SKM-1 treated with dmso at 0.1 percent for 144 hours (cell line): Measurements from ENCODE around the gene ARHGAP4.
A peak's percentile ranks its signal among the peaks of the same experiment; 100 is the strongest.

ENCODE experiments used
- DNase-seq: peaks from one replicate; lab custom pipeline; 2025; ENCODE audit not compliant: unreplicated experiment; lab: John Stamatoyannopoulos, UW

ARHGAP4 gene

DNA sequence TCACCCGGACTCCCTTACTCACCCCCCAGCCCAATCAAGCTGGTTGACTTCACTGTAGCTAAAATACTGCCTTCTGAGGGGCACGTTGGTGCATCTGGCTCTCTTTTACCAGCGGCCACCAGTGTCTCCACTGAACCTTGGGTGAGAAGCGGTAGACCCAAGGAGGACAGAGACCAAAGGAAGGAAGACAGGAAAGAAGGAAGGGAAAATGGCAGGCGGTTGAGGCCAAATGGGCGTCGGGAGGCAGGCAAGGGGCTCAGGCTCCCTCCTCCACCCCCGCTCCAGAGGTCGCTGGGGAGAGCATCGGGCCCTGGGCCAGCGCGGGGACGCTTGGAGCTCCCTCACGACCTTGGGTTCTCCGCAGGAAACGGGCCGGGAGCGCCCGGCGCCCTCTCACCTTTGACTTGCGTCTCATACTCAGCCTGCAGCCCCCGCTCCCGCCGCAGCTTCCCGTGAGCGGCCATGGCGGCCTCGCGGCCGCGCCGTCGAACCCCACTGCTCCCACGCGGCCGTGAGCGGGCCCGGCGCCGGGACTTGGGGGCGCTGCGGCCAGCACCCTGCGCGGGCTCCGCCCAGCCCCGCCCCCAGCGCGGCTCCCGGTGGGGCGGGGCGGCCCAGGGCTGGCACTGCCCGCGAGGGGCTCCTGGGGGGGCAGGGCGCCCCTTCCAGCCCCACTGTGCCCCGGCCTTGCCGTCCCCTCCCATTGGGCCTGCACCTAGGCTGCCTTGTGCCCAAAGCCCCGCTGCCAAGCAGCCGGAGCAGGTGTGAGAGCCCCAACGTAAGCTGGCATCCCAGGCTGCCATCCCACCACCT, at the start of gene ARHGAP4:
Gene ARHGAP4 (minus strand): TSS at position 526 of the 813 bp plus-strand sequence. CDS start 62 bp downstream, at position 464.
- no peak for DNase-seq

DNA sequence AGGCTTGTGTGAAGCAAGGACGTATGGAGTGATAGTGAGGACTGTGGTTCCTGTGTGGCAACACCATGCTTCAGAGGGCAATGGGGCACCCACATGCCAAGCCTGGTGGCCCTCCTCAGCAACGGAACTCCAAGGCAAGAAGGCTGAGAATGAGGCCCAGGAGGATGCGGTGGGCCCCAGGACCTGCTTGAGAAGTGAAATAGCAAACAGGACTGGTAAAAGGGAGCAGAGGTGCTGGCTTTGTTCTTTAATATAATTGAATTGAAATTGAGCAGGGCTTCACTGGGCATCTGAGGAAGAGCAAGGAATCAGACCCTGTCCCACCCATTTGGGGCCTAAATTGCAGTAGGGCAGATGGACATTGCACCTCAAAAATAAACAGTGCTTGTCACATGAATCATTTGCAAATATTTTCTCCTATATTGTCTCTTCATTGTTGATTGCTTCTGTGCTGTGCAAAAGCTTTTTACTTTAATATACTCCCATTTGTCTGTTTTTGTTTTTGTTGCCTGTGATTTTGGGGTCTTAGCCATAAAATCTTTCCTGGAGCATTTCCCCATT, 48.7 kb upstream of the ARHGAP4 start:
- no peak for DNase-seq

DNA sequence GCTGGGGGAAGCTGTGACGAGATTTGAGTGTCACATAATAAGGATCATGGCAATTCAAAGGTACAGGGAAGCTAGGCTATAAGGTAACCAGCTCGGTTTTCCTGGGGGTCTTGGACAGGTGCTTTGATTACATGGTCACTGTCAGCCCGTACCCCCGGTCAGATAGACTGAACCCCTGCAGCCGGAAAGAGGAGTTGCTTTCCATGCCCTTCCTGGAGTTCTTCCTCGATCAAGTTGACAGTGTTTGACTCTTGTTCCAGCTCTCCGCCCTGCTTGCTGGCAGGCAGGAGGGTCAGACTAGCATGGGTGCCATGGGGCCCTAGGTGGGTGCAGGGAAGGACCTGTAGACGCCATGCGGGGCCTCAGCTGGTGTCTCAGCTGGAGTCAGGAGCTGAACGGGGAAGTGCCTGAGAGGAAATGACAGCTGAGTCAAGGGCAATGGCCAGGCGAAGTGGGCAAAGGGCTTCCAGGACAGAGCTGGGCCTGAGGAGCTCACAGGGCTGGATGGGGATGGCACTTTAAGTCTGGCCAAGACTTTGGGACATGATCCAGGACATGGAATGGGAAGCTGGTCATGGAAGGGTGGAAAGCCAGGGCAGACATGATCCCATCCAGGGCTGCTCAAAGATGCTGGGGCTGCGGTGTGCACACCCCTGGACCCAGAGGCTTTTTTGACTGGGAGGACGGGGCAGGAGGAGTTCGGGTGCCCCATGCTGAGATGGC, 48.1 kb upstream of the ARHGAP4 start:
- DNase-seq, result no peak

DNA sequence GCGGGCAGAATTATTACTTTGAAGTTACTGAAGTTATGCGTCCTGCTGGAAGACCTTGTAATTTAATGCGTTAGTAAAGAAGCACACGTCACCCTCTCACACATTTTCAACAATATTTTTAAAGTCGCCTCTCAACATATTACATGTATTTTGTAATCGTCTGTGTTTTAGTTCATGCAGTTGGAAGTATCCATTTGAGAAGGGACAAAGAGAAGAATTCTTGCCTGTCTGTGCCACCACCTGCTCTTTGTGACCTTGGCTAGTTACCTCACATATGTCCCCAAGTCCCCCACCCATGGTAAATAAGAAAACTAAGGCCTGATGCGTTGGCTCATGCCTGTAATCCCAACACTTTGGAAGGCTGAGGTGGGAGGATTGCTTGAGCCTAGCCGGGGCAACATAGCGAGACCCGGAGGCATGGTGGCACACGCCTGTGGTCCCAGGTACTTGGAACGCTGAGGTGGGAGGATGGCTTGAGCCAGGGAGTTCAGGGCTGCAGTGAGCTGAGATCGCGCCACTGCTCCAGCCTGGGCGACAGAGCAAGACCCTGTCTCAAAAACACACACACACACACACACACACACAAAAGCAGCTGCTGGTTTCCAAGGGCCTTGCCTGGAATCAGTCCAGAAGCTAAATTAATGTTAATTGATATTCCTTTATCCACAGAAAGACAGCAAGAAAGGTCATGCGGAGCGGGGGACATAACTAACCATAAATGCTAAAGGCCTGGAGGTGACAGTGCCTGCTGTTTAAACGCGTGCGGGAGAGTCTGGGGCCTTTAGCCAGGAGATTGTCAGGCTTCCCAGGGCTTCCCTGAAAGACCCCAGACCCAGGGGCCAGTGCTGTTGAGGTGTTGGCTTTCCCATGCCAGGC, 47.3 kb upstream of the ARHGAP4 start:
- no peak for DNase-seq

DNA sequence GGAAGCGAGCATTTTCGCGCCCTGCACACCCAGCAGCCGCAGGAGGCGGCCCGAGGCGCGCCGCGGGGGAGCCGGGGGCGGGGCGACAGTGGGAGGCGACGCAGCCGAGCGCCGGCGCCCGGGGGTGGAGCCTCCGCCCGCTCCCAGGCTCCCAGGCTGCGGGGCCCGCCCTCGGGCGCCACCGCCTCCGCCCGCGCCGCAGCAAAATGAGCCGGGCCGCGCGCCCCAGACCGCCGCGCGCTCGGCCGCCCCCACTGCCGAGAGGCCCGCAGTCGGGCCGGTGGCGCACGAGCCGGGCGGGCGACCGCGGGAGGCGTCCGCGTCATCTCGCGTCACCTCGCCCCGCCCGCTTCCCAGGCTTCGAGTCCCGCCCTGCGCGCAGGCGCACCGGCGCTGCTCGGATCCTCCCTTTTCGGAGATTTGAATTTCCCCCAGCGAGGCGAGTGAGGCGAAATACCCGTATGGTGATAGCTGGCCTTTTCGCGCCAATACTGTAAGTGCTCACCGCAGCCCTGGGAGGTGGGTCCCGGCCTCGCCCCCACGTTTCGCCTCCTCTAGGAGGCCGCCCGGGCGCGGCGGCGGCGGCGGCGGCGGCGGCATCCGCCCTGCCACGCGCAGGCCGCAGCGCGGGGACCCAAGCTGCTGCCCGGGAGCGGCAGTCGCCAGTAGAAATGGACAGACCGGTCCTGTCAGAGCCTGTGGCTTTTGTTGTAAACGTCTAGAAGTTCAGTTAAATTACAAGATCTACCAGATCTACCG, 46.5 kb upstream of the ARHGAP4 start, which contains the start of gene TMEM187:
Gene TMEM187 (plus strand): TSS at position 387 of the 759 bp plus-strand sequence. CDS start 9,309 bp downstream, outside the sequence.
- peak; percentile 73 for DNase-seq

DNA sequence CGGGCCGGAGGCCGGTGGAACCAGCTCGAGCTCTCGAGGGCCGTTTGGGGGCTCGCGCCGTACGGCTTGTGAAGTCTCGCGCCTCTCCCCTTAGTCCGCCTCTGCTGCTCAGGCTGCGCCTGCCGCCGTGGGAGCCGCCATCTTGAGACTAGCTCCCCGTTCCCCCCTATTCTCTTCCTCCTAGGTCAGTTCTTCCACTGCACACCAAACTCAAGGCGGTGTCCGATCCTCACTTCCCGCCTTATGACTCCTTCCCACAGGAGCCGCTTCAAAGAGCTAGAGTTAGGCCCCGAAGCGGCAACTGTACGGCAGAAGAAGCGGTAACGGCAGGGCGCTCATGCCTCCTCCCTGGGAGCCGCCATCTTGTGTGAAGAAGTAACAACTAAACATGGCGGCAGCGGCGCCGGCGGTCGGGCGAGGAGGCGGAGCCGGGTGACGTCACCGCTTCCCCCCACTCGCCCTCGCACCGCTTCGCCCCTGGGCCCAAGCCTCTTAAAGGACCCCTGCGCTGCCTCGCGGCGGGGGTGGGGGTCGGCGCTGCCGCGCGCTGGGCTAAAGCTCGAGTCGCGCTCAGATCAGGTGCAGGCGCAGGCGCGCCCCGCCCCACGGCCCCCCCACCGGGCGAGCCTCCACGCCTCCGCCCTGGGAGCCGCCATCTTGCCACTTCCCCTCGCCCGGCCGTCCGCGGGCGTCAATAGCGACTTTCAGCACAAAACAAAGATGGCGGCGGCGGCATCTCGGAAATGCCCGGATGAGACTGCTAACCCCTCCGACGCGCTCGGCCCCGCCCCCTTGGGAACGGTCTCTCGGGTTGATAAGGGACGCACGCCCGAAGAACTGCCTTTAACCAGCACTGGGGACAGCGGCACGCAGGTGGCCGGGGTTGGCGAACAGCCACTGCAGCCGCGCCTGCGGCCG, 45.6 kb upstream of the ARHGAP4 start, which contains the start of gene HCFC1:
Gene HCFC1 (minus strand): TSS at position 369 of the 918 bp plus-strand sequence. CDS start 978 bp downstream, outside the sequence.
- DNase-seq, result peak; percentile 51

DNA sequence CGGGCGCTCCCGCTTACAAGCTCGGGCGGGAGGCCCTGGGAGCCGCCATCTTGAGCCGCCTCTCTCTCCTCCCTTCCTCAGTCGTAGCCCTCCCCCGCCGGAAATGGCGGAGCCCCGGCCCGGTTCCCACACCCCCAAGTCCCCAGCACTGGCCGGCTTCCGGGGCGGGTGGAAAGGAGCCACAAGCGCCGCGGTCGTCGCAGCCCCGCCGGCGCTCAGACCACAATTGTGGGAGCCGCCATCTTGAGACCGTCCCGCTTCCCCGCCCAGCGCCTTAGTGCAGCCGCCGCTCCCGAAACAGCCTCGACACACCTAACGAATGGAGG, 45.0 kb upstream of the ARHGAP4 start:
- DNase-seq, result peak; percentile 54

DNA sequence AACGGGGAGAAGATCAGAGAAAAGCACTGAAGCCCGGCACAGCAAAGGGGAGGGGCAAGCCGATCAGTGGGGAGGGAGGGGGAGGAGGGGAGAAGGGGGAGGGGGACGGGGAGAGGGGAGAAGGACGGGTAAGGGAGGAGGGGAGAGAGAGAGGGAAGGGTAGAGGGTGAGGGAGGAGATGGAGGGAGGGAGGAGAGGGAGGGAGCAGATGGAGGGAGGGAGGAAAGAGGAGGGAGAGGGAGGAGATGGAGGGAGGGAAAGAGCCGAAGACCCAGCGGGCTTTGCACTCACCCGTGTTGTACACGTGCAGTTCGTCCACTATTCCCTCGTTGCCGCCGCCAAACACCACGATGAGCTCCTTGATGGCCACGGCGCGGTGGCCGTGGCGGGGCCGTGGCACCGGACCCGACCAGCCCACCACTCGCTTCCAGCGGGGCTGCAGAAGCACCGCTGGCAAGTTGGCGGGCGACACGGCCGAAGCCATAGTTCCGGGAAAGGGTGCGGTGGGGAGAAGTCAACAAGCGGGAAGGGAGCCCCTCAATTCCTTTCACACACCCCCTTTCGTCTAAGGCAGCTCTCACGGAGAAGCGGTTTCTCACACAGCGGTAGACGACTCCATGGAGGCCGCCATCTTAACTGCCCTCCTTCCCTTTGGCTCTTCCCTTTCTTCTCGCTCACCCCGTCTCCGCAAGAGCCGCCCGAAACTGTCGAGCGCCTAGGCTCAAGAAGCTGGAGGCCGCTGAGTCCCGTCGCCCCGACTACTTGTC, 44.5 kb upstream of the ARHGAP4 start:
- no peak for DNase-seq

DNA sequence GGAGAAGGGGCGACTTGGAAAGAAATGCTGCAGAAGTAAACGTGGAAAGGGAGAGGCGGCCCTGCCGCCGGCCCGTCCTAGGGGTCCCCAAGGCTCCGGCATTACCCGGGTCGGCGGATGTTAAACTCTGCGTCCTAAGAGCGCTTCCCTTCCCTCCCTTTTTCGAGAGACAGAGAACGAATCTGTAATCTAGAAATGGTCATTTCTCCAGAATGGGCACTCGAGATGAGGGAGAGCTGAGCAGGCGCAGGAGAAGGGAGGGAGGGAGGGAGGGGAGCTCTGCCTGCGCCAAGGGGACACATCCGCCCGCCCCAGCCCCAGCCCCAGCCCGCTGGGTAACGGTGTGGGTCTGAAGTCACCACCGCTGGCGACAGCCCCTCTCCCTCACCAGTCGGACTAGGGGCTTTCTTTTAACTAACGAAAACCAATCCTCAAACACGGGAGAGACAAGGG, 43.9 kb upstream of the ARHGAP4 start:
- DNase-seq, result no peak

DNA sequence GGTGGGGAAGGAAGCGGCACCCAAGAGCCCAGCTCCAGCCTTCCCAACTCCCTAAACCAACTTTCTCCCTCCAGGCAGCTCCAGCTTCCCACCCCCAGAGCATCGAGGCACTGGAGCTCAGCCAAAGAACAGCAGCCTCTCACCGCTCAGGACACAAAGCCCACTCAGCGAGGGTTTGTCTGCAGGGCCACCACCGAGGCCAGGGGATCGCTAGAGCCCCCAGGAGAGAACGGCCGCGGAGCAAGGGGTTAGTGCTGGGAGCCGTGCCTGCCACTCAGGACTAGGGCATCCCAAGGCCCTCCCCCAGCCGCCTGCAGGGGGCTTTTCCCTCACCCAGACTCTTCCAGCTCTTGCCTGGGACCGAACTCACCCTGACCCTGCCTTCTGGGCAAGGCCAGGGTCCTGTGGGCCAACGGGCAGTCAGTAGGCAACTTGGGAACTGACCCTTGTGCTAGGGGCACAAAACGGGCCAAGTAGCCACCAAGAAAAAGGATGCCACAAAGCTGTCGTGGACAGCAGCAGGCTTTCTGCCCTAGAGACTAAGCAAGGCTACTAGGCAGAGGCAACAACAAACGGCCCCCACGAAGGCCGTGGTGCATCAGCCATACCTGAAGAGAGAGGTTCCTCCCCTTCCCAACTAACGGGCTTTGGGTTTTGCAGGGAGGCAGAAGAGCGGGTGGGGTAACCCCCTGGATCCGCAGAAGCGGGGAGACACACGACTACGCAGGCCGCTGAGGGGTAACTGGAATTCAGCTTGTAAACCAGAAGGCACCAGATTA, 43.2 kb upstream of the ARHGAP4 start:
- no peak for DNase-seq

DNA sequence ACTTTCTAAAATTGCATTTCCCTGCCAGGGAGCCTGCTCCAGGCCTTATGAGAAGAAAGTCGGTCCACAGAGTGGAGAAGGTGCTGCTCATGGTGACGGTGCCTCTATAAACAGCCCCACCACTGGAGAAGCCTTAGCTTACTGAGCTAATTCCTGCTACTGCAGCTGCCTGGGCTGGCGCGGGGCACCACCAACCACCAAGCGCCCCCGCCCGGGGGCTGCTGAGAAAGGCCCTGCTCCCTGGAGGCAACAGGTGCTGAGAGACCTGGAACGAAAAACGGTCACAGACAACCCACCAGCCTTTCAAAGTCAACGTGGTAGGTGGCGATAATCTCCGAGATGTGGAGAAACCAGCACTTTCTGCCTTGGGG, 42.7 kb upstream of the ARHGAP4 start:
- no peak for DNase-seq

DNA sequence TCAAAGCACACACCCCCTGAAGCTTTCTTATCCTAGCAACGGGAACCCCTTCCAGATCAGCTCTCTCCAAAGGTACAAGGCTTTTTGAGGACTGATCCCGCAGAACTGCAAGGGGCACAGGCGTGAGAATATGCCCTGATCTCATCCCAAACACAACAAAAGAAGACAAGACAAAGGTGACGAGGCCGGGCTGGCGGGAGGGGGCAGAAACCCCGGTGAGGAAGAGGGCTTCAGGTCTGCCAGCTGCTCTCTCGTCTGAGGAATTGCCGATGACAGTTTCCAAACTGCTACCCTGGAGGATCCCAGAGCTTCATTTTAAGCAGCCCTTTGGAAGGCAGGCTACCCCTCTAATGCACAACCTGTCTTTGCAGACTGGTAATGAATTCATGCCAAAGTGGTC, 42.2 kb upstream of the ARHGAP4 start:
- no peak for DNase-seq

DNA sequence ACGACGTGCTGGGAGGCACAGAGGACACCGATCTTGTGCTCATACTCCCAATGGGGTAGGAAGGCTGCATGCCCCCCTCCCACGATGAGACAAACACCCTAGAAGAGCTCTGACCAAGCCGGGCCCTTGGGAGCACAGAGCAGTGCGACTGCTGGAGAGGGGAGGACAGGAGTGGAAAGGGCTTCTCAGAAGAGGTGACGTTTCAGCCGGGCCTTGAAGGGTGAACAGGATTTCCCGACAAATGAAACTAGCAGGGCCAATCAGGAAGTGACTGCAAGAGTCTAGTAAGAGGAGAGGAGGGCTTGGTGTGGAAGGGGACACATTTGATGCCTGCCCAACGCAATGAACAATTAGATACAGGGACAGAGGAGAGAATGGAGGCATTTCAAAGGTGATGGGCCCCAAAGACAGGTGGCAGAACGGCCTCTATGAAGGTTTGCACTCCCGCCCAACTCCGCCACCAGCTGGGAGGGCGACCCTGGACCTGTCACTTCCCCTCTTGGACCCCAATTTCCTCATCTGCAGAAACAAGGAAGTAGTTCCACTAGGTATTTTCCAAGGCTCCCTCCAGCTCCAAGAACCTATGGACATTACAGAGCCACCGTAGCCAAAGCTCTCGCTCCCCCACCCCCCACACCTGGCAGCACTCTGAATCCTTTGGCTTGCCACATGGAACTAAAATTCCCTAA, 41.6 kb upstream of the ARHGAP4 start:
- no peak for DNase-seq

DNA sequence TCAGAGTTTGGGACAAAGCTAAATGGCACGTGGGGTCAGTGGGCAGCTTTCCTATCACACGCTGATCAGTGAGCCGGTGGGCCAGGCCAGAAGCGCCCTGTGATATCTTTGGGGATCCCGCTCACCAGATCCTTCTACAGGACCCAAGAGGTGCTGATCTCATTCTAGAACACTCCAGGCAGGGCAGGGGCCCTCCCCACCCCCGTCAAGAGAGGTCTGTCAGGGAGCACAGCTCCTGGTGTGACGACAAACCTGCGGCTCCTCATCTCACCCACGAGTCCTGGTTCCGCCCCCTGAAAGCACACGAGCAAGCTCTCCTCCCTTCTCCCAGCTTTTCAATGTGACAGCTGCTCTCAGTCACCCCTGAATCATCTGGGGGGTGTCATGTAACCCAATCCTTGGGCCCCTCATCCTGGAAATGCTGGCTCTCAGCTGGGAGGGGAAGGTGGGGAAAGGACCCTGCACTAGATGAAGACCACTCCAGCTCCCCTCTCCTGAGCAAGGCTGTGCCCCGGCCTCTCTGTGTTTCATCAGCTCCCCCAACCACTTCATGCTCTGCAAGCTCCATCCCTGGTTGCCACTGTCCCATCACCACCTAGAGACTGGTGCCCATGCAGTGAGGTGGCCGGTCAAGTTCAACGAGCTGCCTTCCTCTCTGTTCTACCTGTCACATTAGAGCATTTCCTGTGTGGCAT, 40.9 kb upstream of the ARHGAP4 start:
- DNase-seq, result no peak

DNA sequence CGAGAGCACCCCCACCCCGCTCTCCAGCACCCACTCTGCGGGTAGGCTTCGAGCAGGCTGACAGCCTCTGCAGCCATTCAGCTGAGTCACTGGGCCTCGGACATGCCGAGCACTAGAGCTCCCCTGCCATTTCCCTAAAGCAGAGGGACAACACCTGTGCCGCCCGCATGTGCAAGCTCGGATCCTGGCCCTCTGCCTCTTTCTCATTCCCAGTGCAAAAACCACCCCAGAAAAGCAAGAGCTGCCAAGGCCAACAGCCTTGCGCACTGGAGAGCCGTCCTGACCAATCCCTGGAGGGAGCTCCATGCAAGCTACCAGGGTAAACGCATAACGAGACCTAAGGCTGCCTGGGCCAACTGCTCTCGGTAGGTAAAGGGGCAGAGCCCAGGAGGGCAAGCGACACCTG, 40.2 kb upstream of the ARHGAP4 start:
- no peak for DNase-seq

DNA sequence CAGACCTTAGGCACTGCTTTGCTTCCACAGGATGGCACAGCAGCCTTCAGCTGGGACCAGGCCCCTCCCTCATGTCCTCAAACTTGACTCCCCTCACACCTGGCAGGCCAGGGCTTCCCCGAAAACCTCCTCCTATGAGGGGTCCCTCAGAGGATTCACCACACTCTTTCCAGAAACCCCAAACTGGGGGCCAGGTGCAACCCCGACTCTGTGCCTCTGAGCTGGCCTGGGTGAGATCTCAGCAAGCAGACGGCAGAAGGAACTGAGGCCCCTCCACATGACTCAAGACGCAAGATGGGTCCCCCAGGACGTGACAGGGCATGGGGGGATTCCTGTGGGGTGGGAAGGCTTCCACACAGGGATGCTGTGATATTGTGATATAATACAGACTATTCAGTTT, 39.3 kb upstream of the ARHGAP4 start:
- no peak for DNase-seq
